Endothelial cell of umbilical vein (primary cell): ENCODE measurements around the gene AARS2. TPM values are rescaled to one million over a fixed set of nuclear protein-coding genes. Genes with fewer than 3 reads are reported as not detected.

Experiments used
- BruUV-seq: library from RNA; stranded (reverse); fragments of 400-500 nt; replicated peaks from 2 replicates; lab custom pipeline; 2021; lab: Mats Ljungman, UMichigan
- CTCF ChIA-PET: fragments of 300-600, 350-600 bp; sonication (Branson Sonifier 250); formaldehyde crosslinking; loops from one replicate; lab custom pipeline; 2021; ENCODE audit warnings: antibody characterized with exemption, inconsistent platforms; lab: Charles Lee
- POLR2A ChIA-PET: fragments of 300-600, 350-600 bp; sonication (Branson Sonifier 250); formaldehyde crosslinking; loops from one replicate; lab custom pipeline; 2021; ENCODE audit warnings: antibody characterized with exemption, inconsistent platforms; lab: Charles Lee
- DNase-seq: peaks from one replicate; pipeline ENCODE4 v3.0.0-alpha.2; 2011; ENCODE audit warnings: low read depth, low spot score
- FAIRE-seq: peaks from 2 replicates; lab custom pipeline; 2011; peaks lifted over from hg19 to GRCh38; lab: Jason Lieb, UNC
- H2AFZ ChIP-seq: 2 replicates; pipeline ENCODE4 v1.6.0; 2012; ENCODE audit warnings: low read depth, low read length, control low read depth, inconsistent platforms
- H3K27ac ChIP-seq: 2 replicates; pipeline ENCODE4 v1.5.1; 2011; ENCODE audit warnings: low read depth, mild to moderate bottlenecking, control low read depth, low read length, moderate library complexity; ENCODE audit not compliant: insufficient read depth
- H3K27me3 ChIP-seq, 2 experiments: 2 replicates each; pipeline versions ENCODE4 v1.6.0 to v1.6.1; 2011; ENCODE audit warnings: low read length in 2 of 2, mixed read lengths in 1 of 2; ENCODE audit not compliant: control insufficient read depth in 2 of 2, insufficient read depth in 2 of 2
- H3K36me3 ChIP-seq, 2 experiments: 2 replicates in 1 of 2; 3 replicates in 1 of 2; pipeline ENCODE4 v1.5.1; 2011; ENCODE audit warnings: low read length in 2 of 2, mild to moderate bottlenecking in 1 of 2, moderate library complexity in 1 of 2; ENCODE audit not compliant: control insufficient read depth in 2 of 2, insufficient read depth in 2 of 2; ENCODE audit errors: extremely low read depth in 1 of 2
- H3K4me1 ChIP-seq: 3 replicates; pipeline ENCODE4 v1.5.1; 2011; ENCODE audit warnings: mild to moderate bottlenecking, low read length; ENCODE audit not compliant: control insufficient read depth, insufficient read depth; ENCODE audit errors: extremely low read depth
- H3K4me2 ChIP-seq: 2 replicates; pipeline ENCODE4 v1.6.1; 2011; ENCODE audit warnings: low read length, control low read depth, mixed read lengths; ENCODE audit not compliant: insufficient read depth
- H3K4me3 ChIP-seq, 3 experiments: fragments of 200-600 bp in 1 of 3; sonication (generic), shearing (Covaris generic) in 1 of 3; replicated peaks in 1 of 3; 2 replicates each; pipeline ENCODE4 v1.5.1; 2011 to 2016; ENCODE audit warnings: control low read depth in 3 of 3, low read length in 3 of 3, mild to moderate bottlenecking in 2 of 3, inconsistent platforms in 1 of 3, low read depth in 1 of 3, moderate library complexity in 1 of 3; ENCODE audit not compliant: insufficient read depth in 1 of 3
- H3K79me2 ChIP-seq: 2 replicates; pipeline ENCODE4 v1.6.0; 2012; ENCODE audit warnings: low read length, inconsistent platforms; ENCODE audit not compliant: control insufficient read depth, insufficient read depth
- H3K9ac ChIP-seq: replicated peaks from 2 replicates; pipeline ENCODE3; 2011; ENCODE audit warnings: low read length, control low read depth; ENCODE audit not compliant: insufficient read depth; ENCODE audit errors: extremely low read depth
- H3K9me1 ChIP-seq: replicated peaks from 3 replicates; pipeline ENCODE4 v1.6.0; 2011; ENCODE audit warnings: mild to moderate bottlenecking, low read length; ENCODE audit not compliant: control insufficient read depth, insufficient read depth; ENCODE audit errors: extremely low read depth
- H3K9me3 ChIP-seq: replicated peaks from 2 replicates; pipeline ENCODE4 v1.5.1; 2012; ENCODE audit warnings: low read length, inconsistent platforms; ENCODE audit not compliant: control insufficient read depth, insufficient read depth
- H4K20me1 ChIP-seq: replicated peaks from 2 replicates; pipeline ENCODE3; 2011; ENCODE audit warnings: mild to moderate bottlenecking, low read length; ENCODE audit not compliant: control insufficient read depth, insufficient read depth; ENCODE audit errors: extremely low read depth
- EZH2 ChIP-seq: IDR thresholded peaks from 2 replicates; pipeline ENCODE4 v1.6.1; 2012; ENCODE audit warnings: borderline replicate concordance, low read depth, mild to moderate bottlenecking, moderate library complexity, low read length, inconsistent platforms; ENCODE audit not compliant: severe bottlenecking
- FOS ChIP-seq: IDR thresholded peaks from 2 replicates; pipeline ENCODE4 v1.6.1; 2011; ENCODE audit warnings: mild to moderate bottlenecking, low read length, moderate library complexity, borderline replicate concordance; ENCODE audit not compliant: insufficient read depth
- GATA2 ChIP-seq: IDR thresholded peaks from 2 replicates; pipeline ENCODE4 v1.7.0; 2011; ENCODE audit warnings: low read depth, mild to moderate bottlenecking, moderate library complexity, mixed read lengths, low read length; ENCODE audit not compliant: insufficient read length, insufficient read depth
- JUN ChIP-seq: IDR thresholded peaks from 2 replicates; pipeline ENCODE4 v1.6.1; 2011; ENCODE audit warnings: borderline replicate concordance, low read depth; ENCODE audit not compliant: insufficient read length, insufficient read depth
- POLR2A ChIP-seq: IDR thresholded peaks from 2 replicates; pipeline ENCODE4 v1.6.1; 2012; ENCODE audit warnings: low read depth, mild to moderate bottlenecking, control low read depth, low read length
- POLR2AphosphoS5 ChIP-seq: IDR thresholded peaks from 2 replicates; pipeline ENCODE4 v1.6.1; 2012; ENCODE audit warnings: low read depth, mild to moderate bottlenecking, control low read depth, low read length, moderate library complexity; ENCODE audit not compliant: insufficient read depth
- dilution Hi-C: fragments of 300-500 bp; cut with MboI; formaldehyde crosslinking; loops from one replicate; pipeline ENCODE4 v1.15.0; 2019; ENCODE audit warnings: low sequenced_read_pairs; ENCODE audit not compliant: extremely low pct_ligation_motif_present
- intact Hi-C: fragments of 100-400 bp; cut with micrococcal nuclease; formaldehyde crosslinking; loops from one replicate; pipeline ENCODE4 v1.10.0; 2022
- polyA plus RNA-seq, 4 experiments: library from polyadenylated mRNA; depleted of rRNA in 3 of 4; stranded (reverse) in 3 of 4; unstranded in 1 of 4; fragments of >200 nt; gene quantifications; 2 replicates each; pipeline versions ENCODE4 v1.2.1 to v1.2.3, GENCODE V29; 2011 to 2012; ENCODE audit warnings: missing spikeins in 1 of 4
- total RNA-seq: library from RNA; stranded (reverse); gene quantifications from 2 replicates; pipeline ENCODE4 v1.2.3, GENCODE V29; 2021
- TF ChIP-seq, protein P1 (sequence below): IDR thresholded peaks from 2 replicates; pipeline ENCODE4 v1.6.1; 2011; ENCODE audit not compliant: insufficient read depth, insufficient read length
- TF ChIP-seq, protein P2 (sequence below), 2 donors: IDR thresholded peaks; 1 replicate in 1 of 2; 2 replicates in 1 of 2; pipeline ENCODE4 v1.5.1; 2011; ENCODE audit warnings: low read length in 2 of 2, mild to moderate bottlenecking in 2 of 2, moderate library complexity in 2 of 2, control low read depth in 1 of 2, inconsistent platforms in 1 of 2, low read depth in 1 of 2; ENCODE audit not compliant: insufficient read depth in 1 of 2; ENCODE audit errors: extremely low read depth in 1 of 2

AARS2 gene
- total and polyA plus RNA-seq, 2 donors (not counting 3 experiments of a cell fraction or from before 2014, with no cell fraction given), result 8.3 to 17.9 TPM

GRCh38 chr6:44264154-44265006, 48.8 kb downstream of the AARS2 start:
- H3K9me3 ChIP-seq, result no peaks in the 10 kb centered on the region
- dilution Hi-C loops (no loop called here), intact Hi-C loops (loop anchor here (1.0 to 2.0 kb wide), 2 partner anchors 27 to 122 kb away; partner anchors contain the start of gene CDC5L)
- H3K9ac ChIP-seq, result peak overlapping the region; percentile 68
- no TSS peak for BruUV-seq
- H3K27me3 ChIP-seq, result peaks cover 7 to 11% of the 10 kb centered on the region in 2 experiments
- peak overlapping the region; percentile 37 to 78 (median 63) for H3K4me3 ChIP-seq
- POLR2A ChIA-PET, result interaction anchor here (0.6 to 1.5 kb wide), 3 partner anchors 18 to 86 kb away, joined by 3 to 5 read pairs (median 3); partner anchors contain the start of gene HSP90AB1
- CTCF ChIA-PET, result interaction anchor here (0.7 to 1.3 kb wide), 8 partner anchors 17 to 168 kb away, joined by 3 to 5 read pairs (median 4); partner anchors contain the start of genes AARS2 and HSP90AB1
- no peaks in the 10 kb centered on the region for H3K9me1 ChIP-seq
- no peaks in the 10 kb centered on the region for H4K20me1 ChIP-seq
- H2AFZ ChIP-seq, result peak overlapping the region; percentile 55
- DNase-seq (no peak), FAIRE-seq (no peak)
- H3K36me3 ChIP-seq, result peaks cover 3 to 13% of the 10 kb centered on the region in 2 experiments
- no peak for TF ChIP-seq FOS
- TF ChIP-seq, protein P1, sequence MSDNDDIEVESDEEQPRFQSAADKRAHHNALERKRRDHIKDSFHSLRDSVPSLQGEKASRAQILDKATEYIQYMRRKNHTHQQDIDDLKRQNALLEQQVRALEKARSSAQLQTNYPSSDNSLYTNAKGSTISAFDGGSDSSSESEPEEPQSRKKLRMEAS, result no peak
- TF ChIP-seq POLR2A, result no peak
- TF ChIP-seq GATA2, result no peak
- no peak for TF ChIP-seq JUN
- TF ChIP-seq POLR2AphosphoS5, result no peak
- TF ChIP-seq EZH2, result no peak
- TF ChIP-seq, protein P2, sequence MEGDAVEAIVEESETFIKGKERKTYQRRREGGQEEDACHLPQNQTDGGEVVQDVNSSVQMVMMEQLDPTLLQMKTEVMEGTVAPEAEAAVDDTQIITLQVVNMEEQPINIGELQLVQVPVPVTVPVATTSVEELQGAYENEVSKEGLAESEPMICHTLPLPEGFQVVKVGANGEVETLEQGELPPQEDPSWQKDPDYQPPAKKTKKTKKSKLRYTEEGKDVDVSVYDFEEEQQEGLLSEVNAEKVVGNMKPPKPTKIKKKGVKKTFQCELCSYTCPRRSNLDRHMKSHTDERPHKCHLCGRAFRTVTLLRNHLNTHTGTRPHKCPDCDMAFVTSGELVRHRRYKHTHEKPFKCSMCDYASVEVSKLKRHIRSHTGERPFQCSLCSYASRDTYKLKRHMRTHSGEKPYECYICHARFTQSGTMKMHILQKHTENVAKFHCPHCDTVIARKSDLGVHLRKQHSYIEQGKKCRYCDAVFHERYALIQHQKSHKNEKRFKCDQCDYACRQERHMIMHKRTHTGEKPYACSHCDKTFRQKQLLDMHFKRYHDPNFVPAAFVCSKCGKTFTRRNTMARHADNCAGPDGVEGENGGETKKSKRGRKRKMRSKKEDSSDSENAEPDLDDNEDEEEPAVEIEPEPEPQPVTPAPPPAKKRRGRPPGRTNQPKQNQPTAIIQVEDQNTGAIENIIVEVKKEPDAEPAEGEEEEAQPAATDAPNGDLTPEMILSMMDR (IDR thresholded peaks at IDR 0.05; ENCODE audit: extremely low read depth in 1 of 2, insufficient read depth in 1 of 2, low read depth in 1 of 2, low read length in 2 of 2), result no peak
- H3K4me1 ChIP-seq, result peaks cover 31% of the 10 kb centered on the region
- peak overlapping the region; percentile 88 for H3K4me2 ChIP-seq
- peaks cover 26% of the 10 kb centered on the region for H3K79me2 ChIP-seq
- H3K27ac ChIP-seq, result peak overlapping the region; percentile 76
